AG04450 (cell line): Measurements from ENCODE around the gene PITPNM3. TPM values are rescaled to one million over a fixed set of nuclear protein-coding genes. Genes with fewer than 3 reads are reported as not detected.

Experiments
- CTCF ChIA-PET: fragments of 300-600, 350-600 bp; formaldehyde crosslinking; extraction: SDS; loops from one replicate; lab custom pipeline; 2022; ENCODE audit warnings: antibody characterized with exemption, inconsistent platforms; lab: Charles Lee
- POLR2A ChIA-PET: fragments of 350-600 bp; formaldehyde crosslinking; extraction: SDS; loops from one replicate; lab custom pipeline; 2021; ENCODE audit warnings: antibody characterized with exemption, inconsistent platforms; lab: Yijun Ruan, JAX
- DNase-seq: peaks from one replicate; pipeline ENCODE4 v3.0.0-alpha.2; 2011; ENCODE audit warnings: low read depth, low spot score
- H3K27ac ChIP-seq: one replicate; pipeline ENCODE4 v1.5.1; 2012; ENCODE audit warnings: low read depth, low read length, control low read depth
- H3K27me3 ChIP-seq: one replicate; pipeline ENCODE4 v1.6.0; 2012; ENCODE audit warnings: low read length; ENCODE audit not compliant: control insufficient read depth, insufficient read depth
- H3K4me3 ChIP-seq: 2 replicates; pipeline ENCODE4 v1.5.1; 2011; ENCODE audit warnings: mild to moderate bottlenecking, low read depth, low read length, control low read depth
- H3K9me3 ChIP-seq: 2 replicates; pipeline ENCODE4 v1.5.1; 2012; ENCODE audit warnings: low read length; ENCODE audit not compliant: control insufficient read depth, insufficient read depth
- polyA plus RNA-seq: library from polyadenylated mRNA; depleted of rRNA; stranded (reverse); fragments of >200 nt; gene quantifications from 2 replicates; pipeline ENCODE4 v1.2.3, GENCODE V29; 2011
- TF ChIP-seq, protein P1 (sequence below): IDR thresholded peaks from 2 replicates; pipeline ENCODE4 v1.5.1; 2011; ENCODE audit warnings: low read depth, low read length, control low read depth, inconsistent platforms

Gene PITPNM3
- polyA plus RNA-seq, 1 experiment = 0.38 TPM

GRCh38 chr17:6448473-6448872 is 107.9 kb downstream of the PITPNM3 start:
- CTCF ChIA-PET = interaction anchor here (0.6 to 1.0 kb wide), 3 partner anchors 12 to 474 kb away, joined by 4 read pairs; no protein-coding TSS in a partner anchor
- no peaks in the 10 kb centered on the region for H3K27me3 ChIP-seq

GRCh38 chr17:6446516-6447100 is 109.7 kb downstream of the PITPNM3 start:
- Histone ChIP-seq H3K27ac (no peak overlapping the region), H3K9me3 (no peaks in the 10 kb centered on the region), H3K27me3 (no peaks in the 10 kb centered on the region), H3K4me3 (no peak overlapping the region)
- DNase-seq = no peak
- ChIA-PET CTCF (interaction anchor here (0.8 kb wide), 1 partner anchor 26 kb away, joined by 4 read pairs; no protein-coding TSS in a partner anchor), POLR2A (interaction anchor here (0.7 kb wide), 1 partner anchor 1007 kb away, joined by 3 read pairs; no protein-coding TSS in a partner anchor)
- TF ChIP-seq, protein P1, sequence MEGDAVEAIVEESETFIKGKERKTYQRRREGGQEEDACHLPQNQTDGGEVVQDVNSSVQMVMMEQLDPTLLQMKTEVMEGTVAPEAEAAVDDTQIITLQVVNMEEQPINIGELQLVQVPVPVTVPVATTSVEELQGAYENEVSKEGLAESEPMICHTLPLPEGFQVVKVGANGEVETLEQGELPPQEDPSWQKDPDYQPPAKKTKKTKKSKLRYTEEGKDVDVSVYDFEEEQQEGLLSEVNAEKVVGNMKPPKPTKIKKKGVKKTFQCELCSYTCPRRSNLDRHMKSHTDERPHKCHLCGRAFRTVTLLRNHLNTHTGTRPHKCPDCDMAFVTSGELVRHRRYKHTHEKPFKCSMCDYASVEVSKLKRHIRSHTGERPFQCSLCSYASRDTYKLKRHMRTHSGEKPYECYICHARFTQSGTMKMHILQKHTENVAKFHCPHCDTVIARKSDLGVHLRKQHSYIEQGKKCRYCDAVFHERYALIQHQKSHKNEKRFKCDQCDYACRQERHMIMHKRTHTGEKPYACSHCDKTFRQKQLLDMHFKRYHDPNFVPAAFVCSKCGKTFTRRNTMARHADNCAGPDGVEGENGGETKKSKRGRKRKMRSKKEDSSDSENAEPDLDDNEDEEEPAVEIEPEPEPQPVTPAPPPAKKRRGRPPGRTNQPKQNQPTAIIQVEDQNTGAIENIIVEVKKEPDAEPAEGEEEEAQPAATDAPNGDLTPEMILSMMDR = no peak

More at GRCh38 chr17:6448473-6448872, 107.9 kb downstream of the PITPNM3 start:
- Histone ChIP-seq H3K4me3 (no peak overlapping the region), H3K9me3 (no peaks in the 10 kb centered on the region), H3K27ac (no peak overlapping the region)
- TF ChIP-seq, protein P1 = no peak
- POLR2A ChIA-PET = no interaction called here
- no peak for DNase-seq

DNA sequence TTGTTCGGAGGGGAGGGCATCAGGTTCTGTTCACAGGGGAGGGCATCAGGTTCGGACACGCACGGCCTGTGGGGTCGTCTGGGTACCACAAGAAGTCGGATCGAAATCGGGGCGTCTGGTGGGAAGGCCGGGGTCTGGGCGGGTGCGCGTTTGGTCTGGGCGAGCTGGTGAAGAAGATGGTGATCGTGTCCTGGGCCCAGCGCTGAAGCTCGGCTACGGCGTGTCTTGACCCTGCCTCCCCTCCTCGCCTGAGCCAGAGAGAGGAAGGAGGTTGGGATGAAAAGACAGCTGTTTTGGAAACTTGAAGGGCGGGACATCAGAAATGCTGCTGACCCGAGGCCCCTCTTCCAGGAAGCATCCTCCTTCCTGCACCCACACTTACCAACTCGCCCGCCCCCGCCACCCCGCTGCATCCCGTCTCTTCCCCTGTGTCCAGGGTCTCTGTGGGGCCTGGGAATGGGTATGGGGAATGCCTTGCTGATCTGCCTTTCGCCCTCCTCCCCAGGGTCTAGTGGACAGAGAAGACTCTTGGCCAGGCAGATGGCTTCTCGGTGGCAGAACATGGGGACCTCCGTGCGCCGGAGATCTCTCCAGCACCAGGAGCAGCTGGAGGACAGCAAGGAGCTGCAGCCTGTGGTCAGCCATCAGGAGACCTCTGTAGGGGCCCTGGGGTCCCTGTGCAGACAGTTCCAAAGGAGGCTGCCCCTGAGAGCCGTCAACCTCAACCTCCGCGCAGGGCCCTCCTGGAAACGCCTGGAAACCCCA is 111.6 kb downstream of the PITPNM3 start:
- TF ChIP-seq, protein P1 = no peak
- no peaks in the 10 kb centered on the region for H3K27me3 ChIP-seq
- H3K9me3 ChIP-seq = no peaks in the 10 kb centered on the region
- H3K27ac ChIP-seq = no peak overlapping the region
- CTCF ChIA-PET = interaction anchor here (1.0 to 1.2 kb wide), 2 partner anchors 9 to 29 kb away, joined by 3 to 4 read pairs; no protein-coding TSS in a partner anchor
- peak overlapping the region; percentile 75 for H3K4me3 ChIP-seq
- POLR2A ChIA-PET = interaction anchor here (1.4 kb wide), 1 partner anchor 79 kb away, joined by 3 read pairs; no protein-coding TSS in a partner anchor
- no peak for DNase-seq

DNA sequence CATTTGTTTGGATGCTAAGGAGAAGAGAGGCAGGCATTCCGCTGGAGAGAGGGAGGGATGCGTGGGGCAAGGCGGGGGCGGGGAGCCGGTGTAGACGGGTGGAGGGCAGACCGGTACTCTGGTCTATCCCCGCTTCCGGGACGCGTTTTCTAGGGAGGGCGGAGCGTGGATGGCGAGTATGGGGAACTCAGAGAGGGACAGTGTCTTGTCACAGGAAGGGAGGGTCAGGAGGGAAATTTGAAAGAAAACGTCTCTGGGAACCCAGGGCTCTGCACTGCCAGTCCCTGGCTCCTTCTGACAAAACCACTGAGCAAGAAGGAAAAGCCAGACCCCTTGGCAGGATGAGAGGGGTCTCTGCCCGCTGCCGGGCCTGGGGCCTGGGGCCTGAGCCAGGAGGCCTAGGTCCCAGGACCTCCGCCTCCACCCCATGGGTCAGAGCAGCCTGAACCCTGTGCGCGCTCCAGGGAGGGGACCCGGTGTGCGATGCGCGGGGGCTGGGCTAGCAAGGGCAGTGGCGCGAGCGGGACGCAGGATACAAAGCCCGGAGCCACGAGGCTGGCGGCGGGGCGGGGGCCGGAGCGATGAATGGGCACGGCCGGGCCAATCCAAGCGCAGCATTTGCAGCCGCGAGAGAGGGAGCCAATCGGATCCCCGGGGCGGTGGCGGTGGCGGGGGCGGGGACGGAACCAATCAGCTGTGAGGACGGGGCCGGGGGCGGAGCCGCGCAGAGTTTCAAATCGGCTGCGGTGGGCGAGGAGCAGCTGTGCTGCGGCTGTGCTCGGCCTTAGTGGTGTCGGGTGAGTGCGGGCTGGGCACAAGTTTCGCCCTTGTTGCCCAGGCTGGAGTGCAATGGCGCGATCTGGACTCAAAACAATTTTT is 112.4 kb downstream of the PITPNM3 start, which contains the start of gene PIMREG:
PIMREG (plus strand) TSS at position 764 of the 879 bp plus-strand sequence. CDS start 656 bp downstream, outside the sequence.
- peak; percentile 68 for DNase-seq
- POLR2A ChIA-PET = interaction anchor here (0.6 to 1.4 kb wide), 4 partner anchors 78 to 951 kb away, joined by 3 to 7 read pairs (median 4); partner anchors contain the start of genes KIAA0753, NLRP1 and TXNDC17
- H3K27me3 ChIP-seq = no peaks in the 10 kb centered on the region

More for the DNA sequence above, 112.4 kb downstream of the PITPNM3 start, which contains the start of gene PIMREG:
- TF ChIP-seq, protein P1 = no peak
- Histone ChIP-seq H3K4me3 (peak within 1 kb of the TSS; percentile 75), H3K27ac (peak within 1 kb of the TSS; percentile 84), H3K9me3 (no peaks in the 10 kb centered on the region)
- CTCF ChIA-PET = interaction anchor here (0.6 to 1.0 kb wide), 3 partner anchors 29 to 967 kb away, joined by 3 to 7 read pairs (median 3); no protein-coding TSS in a partner anchor
